GM12878 (cell line): ENCODE measurements around the gene RFFL. TPM values are rescaled to one million over a fixed set of nuclear protein-coding genes. Genes with fewer than 3 reads are reported as not detected.

Source experiments
- ATAC-seq: fragments of 200-7000 bp; cut with Tn5 transposase; 3 replicates; pipeline ENCODE4 v1.9.1; 2020; ENCODE audit warnings: mild to moderate bottlenecking, moderate library complexity
- BruUV-seq: library from RNA; stranded (reverse); fragments of 400-500 nt; replicated peaks from 2 replicates; lab custom pipeline; 2021; lab: Mats Ljungman, UMichigan
- CTCF ChIA-PET: fragments of 300-600 bp; sonication (Branson Sonifier 250); formaldehyde crosslinking; extraction: SDS; loops from one replicate; lab custom pipeline; 2021; ENCODE audit warnings: inconsistent platforms; lab: Yijun Ruan, JAX
- POLR2A ChIA-PET: fragments of 350-600 bp; formaldehyde crosslinking; extraction: SDS; loops from one replicate; lab custom pipeline; 2021; ENCODE audit warnings: inconsistent platforms; lab: Charles Lee
- RAD21 ChIA-PET: fragments of 300-600 bp; sonication (Branson Sonifier 250); formaldehyde crosslinking; loops from one replicate; lab custom pipeline; 2023; ENCODE audit warnings: antibody characterized with exemption; ENCODE audit not compliant: unreplicated experiment; lab: Charles Lee
- SMC1A ChIA-PET: fragments of 300-600 bp; sonication (Branson Sonifier 250); formaldehyde crosslinking; loops from one replicate; lab custom pipeline; 2023; ENCODE audit not compliant: unreplicated experiment, uncharacterized antibody; lab: Charles Lee
- DNase-seq: peaks from one replicate; pipeline ENCODE4 v3.0.0-alpha.2; 2011; ENCODE audit warnings: low read depth, low spot score
- FAIRE-seq: peaks from 3 replicates; lab custom pipeline; 2011; peaks lifted over from hg19 to GRCh38; lab: Jason Lieb, UNC
- H2AFZ ChIP-seq: 2 replicates; pipeline ENCODE4 v1.6.0; 2011; ENCODE audit warnings: low read depth, low read length, control low read depth; ENCODE audit not compliant: control insufficient read depth
- H3K27ac ChIP-seq: 2 replicates; pipeline ENCODE4 v1.5.1; 2011; ENCODE audit warnings: control low read depth; ENCODE audit not compliant: control insufficient read depth, insufficient read depth
- H3K27me3 ChIP-seq, 2 experiments: replicated peaks in 1 of 2; 2 replicates each; pipeline versions ENCODE4 v1.6.0 to v1.6.1; 2011; ENCODE audit warnings: low read length in 1 of 2; ENCODE audit not compliant: control insufficient read depth in 2 of 2, insufficient read depth in 2 of 2
- H3K36me3 ChIP-seq, 2 experiments: 2 replicates each; pipeline ENCODE4 v1.5.1; 2011; ENCODE audit warnings: low read length in 1 of 2; ENCODE audit not compliant: control insufficient read depth in 2 of 2, insufficient read depth in 2 of 2
- H3K4me1 ChIP-seq: 2 replicates; pipeline ENCODE4 v1.6.1; 2011; ENCODE audit warnings: mild to moderate bottlenecking, low read length, moderate library complexity, mixed read lengths; ENCODE audit not compliant: control insufficient read depth, insufficient read depth
- H3K4me2 ChIP-seq: 2 replicates; pipeline ENCODE4 v1.6.0; 2011; ENCODE audit warnings: control low read depth; ENCODE audit not compliant: control insufficient read depth, insufficient read depth
- H3K4me3 ChIP-seq: fragments of 200-600 bp; sonication (generic); 2 replicates; pipeline ENCODE4 v1.5.1; 2016
- H3K79me2 ChIP-seq: 2 replicates; pipeline ENCODE4 v1.6.0; 2011; ENCODE audit warnings: low read length; ENCODE audit not compliant: control insufficient read depth, insufficient read depth
- H3K9ac ChIP-seq: 2 replicates; pipeline ENCODE4 v1.8.0; 2011; ENCODE audit warnings: low read length, control low read depth, mixed read lengths; ENCODE audit not compliant: control insufficient read depth, insufficient read depth
- H3K9me3 ChIP-seq: replicated peaks from 3 replicates; pipeline ENCODE4 v1.5.1; 2011; ENCODE audit warnings: mild to moderate bottlenecking, low read length; ENCODE audit not compliant: control insufficient read depth, insufficient read depth
- H4K20me1 ChIP-seq: 2 replicates; pipeline ENCODE4 v1.6.0; 2011; ENCODE audit not compliant: control insufficient read depth, insufficient read depth
- CUX1 ChIP-seq: IDR thresholded peaks from 2 replicates; pipeline ENCODE4 v1.6.1; 2012; ENCODE audit warnings: improper control_type of control experiment, low read depth, low read length; ENCODE audit not compliant: insufficient replicate concordance
- GATAD2B ChIP-seq: fragments of 450-650 bp; conservative IDR thresholded peaks from 2 replicates; pipeline ENCODE4 v1.6.1; 2017; ENCODE audit warnings: low read depth, mild to moderate bottlenecking, moderate library complexity
- HDGF ChIP-seq: fragments of 450-650 bp; IDR thresholded peaks from 2 replicates; pipeline ENCODE4 v1.6.1; 2016; ENCODE audit warnings: antibody characterized with exemption
- MXI1 ChIP-seq: fragments of 150-350 bp; IDR thresholded peaks from 2 replicates; pipeline ENCODE4 v1.6.1; 2011; ENCODE audit warnings: low read depth, mild to moderate bottlenecking, inconsistent platforms, low read length, improper control_type of control experiment
- SMC3 ChIP-seq: IDR thresholded peaks from 2 replicates; pipeline ENCODE4 v1.6.1; 2011; ENCODE audit warnings: low read length, improper control_type of control experiment, borderline replicate concordance
- SP1 ChIP-seq: IDR thresholded peaks from one replicate; pipeline ENCODE4 v1.6.1; 2011; ENCODE audit warnings: low read depth, low read length
- SPI1 ChIP-seq: IDR thresholded peaks from 2 replicates; pipeline ENCODE4 v1.6.1; 2011; ENCODE audit warnings: low read depth, mild to moderate bottlenecking, low read length, moderate library complexity, borderline replicate concordance; ENCODE audit not compliant: insufficient read depth
- SREBF2 ChIP-seq: IDR thresholded peaks from 2 replicates; pipeline ENCODE4 v1.6.1; 2012; ENCODE audit warnings: mild to moderate bottlenecking, low read length
- USF1 ChIP-seq: IDR thresholded peaks from 2 replicates; pipeline ENCODE4 v1.6.1; 2011; ENCODE audit warnings: borderline replicate concordance, low read depth, mild to moderate bottlenecking, moderate library complexity, mixed read lengths, low read length; ENCODE audit not compliant: insufficient read depth; ENCODE audit errors: extremely low read length
- ZBTB4 ChIP-seq: fragments of 450-650 bp; formaldehyde crosslinking; IDR thresholded peaks from 2 replicates; pipeline ENCODE4 v1.4.0; 2022; ENCODE audit warnings: mild to moderate bottlenecking, moderate library complexity
- ZNF217 ChIP-seq: fragments of 450-650 bp; IDR thresholded peaks from 2 replicates; pipeline ENCODE4 v1.6.1; 2017; ENCODE audit warnings: antibody characterized with exemption, mild to moderate bottlenecking
- ZSCAN29 ChIP-seq: fragments of 450-650 bp; IDR thresholded peaks from 2 replicates; pipeline ENCODE4 v1.6.1; 2017; ENCODE audit warnings: mild to moderate bottlenecking, moderate library complexity
- ZZZ3 ChIP-seq: IDR thresholded peaks from 2 replicates; pipeline ENCODE4 v1.6.1; 2011; ENCODE audit warnings: low read depth; ENCODE audit not compliant: control insufficient read depth, insufficient read length
- WGBS: methylation state at CpG from one replicate; pipeline ENCODE4 v1.1.6; 2016; ENCODE audit warnings: low lambda C conversion rate; ENCODE audit not compliant: insufficient replicate concordance, insufficient coverage; ENCODE audit errors: missing lambda C conversion rate; 5-methylcytosine and 5-hydroxymethylcytosine counted together
- in situ Hi-C: fragments of 300-500 bp; cut with MboI; formaldehyde crosslinking; loops from 9 replicates; pipeline ENCODE4 v1.14.3; 2018; ENCODE audit warnings: mixed read lengths
- intact Hi-C: fragments of 100-400 bp; cut with micrococcal nuclease; formaldehyde crosslinking; loops from one replicate; pipeline ENCODE4 v1.14.2; 2022; ENCODE audit not compliant: unreplicated experiment
- polyA plus RNA-seq, 11 experiments: library from polyadenylated mRNA; depleted of rRNA in 4 of 11; unstranded in 6 of 11; stranded (reverse) in 5 of 11; fragments of >200 nt; fragmentation: Nextera tagmentation in 4 of 11; fragmentation: Illumina TruSeq in 1 of 11; extraction: Ambion mirVana in 4 of 11; extraction: Trizol in 1 of 11; gene quantifications; 1 replicate in 1 of 11; 2 replicates in 10 of 11; pipeline versions ENCODE4 v1.2.1 to v1.2.3, GENCODE V29; 2011 to 2016; ENCODE audit warnings: inconsistent platforms in 2 of 11, missing spikeins in 2 of 11, low read depth in 1 of 11
- total RNA-seq, 4 experiments: library from RNA; depleted of rRNA in 3 of 4; stranded (reverse); fragments of >200 nt in 3 of 4; fragmentation: Illumina TruSeq in 1 of 4; extraction: Trizol in 1 of 4; gene quantifications; 2 replicates each; pipeline versions ENCODE4 v1.2.1 to v1.2.3, GENCODE V29; 2013 to 2021

The RFFL gene
- total and polyA plus RNA-seq, 10 of the 15 experiments (the other 5 are each of a cell fraction or from before 2014, with no cell fraction given), result 4.7 to 56.1 (median 26.9) TPM

GRCh38 chr17:35088881-35089585 is 25.5 kb upstream of the RFFL start:
- Histone ChIP-seq H3K4me1 (peaks cover 9% of the 10 kb centered on the region), H3K27me3 (no peaks in the 10 kb centered on the region), H3K9me3 (no peaks in the 10 kb centered on the region), H3K27ac (peak overlapping the region; percentile 96), H3K4me3 (peak overlapping the region; percentile 80), H3K9ac (peak overlapping the region; percentile 95), H4K20me1 (no peaks in the 10 kb centered on the region), H2AFZ (peak overlapping the region; percentile 97), H3K36me3 (no peaks in the 10 kb centered on the region), H3K4me2 (peak overlapping the region; percentile 89), H3K79me2 (peaks cover 48% of the 10 kb centered on the region)
- in situ Hi-C loops, result no loop called here
- under 1% methylated on average over 35 of the region's 80 CpGs for WGBS
- ChIA-PET POLR2A (interaction anchor here (1.0 to 5.0 kb wide), 12 partner anchors 10 to 108 kb away, joined by 3 to 115 read pairs (median 6); partner anchors contain the start of gene RFFL), CTCF (interaction anchor here (0.7 to 4.8 kb wide), 33 partner anchors 8 to 547 kb away, joined by 3 to 40 read pairs (median 6); partner anchors contain the start of genes FNDC8, RAD51D and RFFL), RAD21 (interaction anchor here (0.6 to 17.8 kb wide), 17 partner anchors 21 to 707 kb away, joined by 3 to 452 read pairs (median 6); partner anchors contain the start of genes LIG3, RAD51D and RFFL), SMC1A (interaction anchor here (0.8 to 14.7 kb wide), 21 partner anchors 8 to 111 kb away, joined by 3 to 534 read pairs (median 4); partner anchors contain the start of gene RFFL)
- no peak for FAIRE-seq
- intact Hi-C loops, result loop anchor here (1.0 to 5.0 kb wide), 5 partner anchors 26 to 107 kb away; partner anchors contain the start of genes LIG3, RAD51D and RFFL
- peak; percentile 83 for ATAC-seq
- no peak for DNase-seq
- BruUV-seq, result no TSS peak
- TF ChIP-seq ZZZ3 (no peak), MXI1 (peak; percentile 66), ZNF217 (peak; percentile 71), SPI1 (no peak), SMC3 (peak; percentile 83), ZSCAN29 (peak; percentile 64; the same call in 1 of the 2 replicates), GATAD2B (peak; percentile 88), USF1 (no peak), SREBF2 (no peak), SP1 (peak; percentile 26), HDGF (no peak), ZBTB4 (CRISPR knock-in tag) (no peak), CUX1 (no peak)
